HG02981 (cell line): ENCODE measurements around the gene RIPK4.

Source experiments
- ATAC-seq: cut with Tn5 transposase; IDR thresholded peaks from one replicate; pipeline ENCODE4 v1.9.1; 2021; ENCODE audit warnings: mild to moderate bottlenecking, moderate library complexity; ENCODE audit not compliant: unreplicated experiment

Gene RIPK4

GRCh38 chr21:41755258-41755933, 11.5 kb downstream of the RIPK4 start:
- no peak for ATAC-seq

GRCh38 chr21:41754479-41754891, 12.4 kb downstream of the RIPK4 start:
- no peak for ATAC-seq

GRCh38 chr21:41753006-41753898, 13.6 kb downstream of the RIPK4 start:
- ATAC-seq = no peak

GRCh38 chr21:41752231-41752681, 14.6 kb downstream of the RIPK4 start:
- ATAC-seq = no peak

- no peak for ATAC-seq
Observed at GRCh38 chr21:41751611-41752011, 15.2 kb downstream of the RIPK4 start.

GRCh38 chr21:41750532-41751151, 16.2 kb downstream of the RIPK4 start:
- no peak for ATAC-seq

- no peak for ATAC-seq
Observed at GRCh38 chr21:41750051-41750450, 16.8 kb downstream of the RIPK4 start.

- no peak for ATAC-seq
Observed at GRCh38 chr21:41749286-41749685, 17.6 kb downstream of the RIPK4 start.

GRCh38 chr21:41747943-41748738, 18.7 kb downstream of the RIPK4 start:
- no peak for ATAC-seq

GRCh38 chr21:41746744-41747006, 20.2 kb downstream of the RIPK4 start:
- no peak for ATAC-seq

- ATAC-seq = no peak
Observed at GRCh38 chr21:41745971-41746743, 20.7 kb downstream of the RIPK4 start.

- ATAC-seq = no peak
Observed at GRCh38 chr21:41745026-41745820, 21.6 kb downstream of the RIPK4 start.

- ATAC-seq = no peak
Observed at GRCh38 chr21:41744028-41744930, 22.6 kb downstream of the RIPK4 start.

GRCh38 chr21:41743321-41744027, 23.4 kb downstream of the RIPK4 start:
- no peak for ATAC-seq

GRCh38 chr21:41742073-41742875, 24.6 kb downstream of the RIPK4 start:
- ATAC-seq = no peak

- ATAC-seq = no peak
Observed at GRCh38 chr21:41741253-41742072, 25.4 kb downstream of the RIPK4 start.
